Activated CD4-positive, alpha-beta T cell treated with anti-CD3 and anti-CD28 coated beads, Interleukin-2, amount 50 U/mL, for 24 hours (primary cell): ENCODE results near the gene PRG2.
"Not testable (repeated sequence)": the region's sequence is repeated elsewhere in the genome, so short reads cannot be mapped to it uniquely, and the experiment has no call there.

Experiments used
- DNase-seq, 2 donors: peaks; one replicate each; pipeline ENCODE4 v3.0.0-alpha.2; 2020; ENCODE audit warnings: low read depth in 1 of 2, low spot score in 1 of 2

Gene PRG2

GRCh38 chr11:57421066-57421465, 30.6 kb upstream of the PRG2 start:
- DNase-seq = no peak

- no peak for DNase-seq
Observed at GRCh38 chr11:57419146-57419545, 28.7 kb upstream of the PRG2 start.

GRCh38 chr11:57418131-57418530, 27.7 kb upstream of the PRG2 start:
- no peak for DNase-seq

- DNase-seq = no peak
Observed at GRCh38 chr11:57417056-57417455, 26.6 kb upstream of the PRG2 start.

- no peak for DNase-seq
Observed at GRCh38 chr11:57416436-57416835, 26.0 kb upstream of the PRG2 start.

GRCh38 chr11:57414612-57415212, 24.3 kb upstream of the PRG2 start:
- DNase-seq = no peak

- DNase-seq = no peak
Observed at GRCh38 chr11:57413681-57414080, 23.2 kb upstream of the PRG2 start.

GRCh38 chr11:57410287-57410686, 19.8 kb upstream of the PRG2 start:
- no peak for DNase-seq

GRCh38 chr11:57409321-57410100, 19.1 kb upstream of the PRG2 start:
- no peak for DNase-seq

- no peak for DNase-seq
Observed at GRCh38 chr11:57408771-57409170, 18.3 kb upstream of the PRG2 start.

- DNase-seq = no peak
Observed at GRCh38 chr11:57407941-57408475, 17.6 kb upstream of the PRG2 start.

- DNase-seq = no peak
Observed at GRCh38 chr11:57407010-57407920, 16.8 kb upstream of the PRG2 start.

- peak; percentile 35 to 61 for DNase-seq
Observed at GRCh38 chr11:57406337-57406904, 16.0 kb upstream of the PRG2 start.

- no peak for DNase-seq
Observed at GRCh38 chr11:57405271-57405860, 14.9 kb upstream of the PRG2 start.

- DNase-seq = no peak
Observed at GRCh38 chr11:57403802-57404147, 13.3 kb upstream of the PRG2 start.

GRCh38 chr11:57403003-57403801, 12.8 kb upstream of the PRG2 start:
- not testable (repeated sequence) for DNase-seq

GRCh38 chr11:57402188-57403002, 11.9 kb upstream of the PRG2 start:
- no peak for DNase-seq

GRCh38 chr11:57399972-57400578, 9.6 kb upstream of the PRG2 start:
- no peak for DNase-seq

GRCh38 chr11:57399221-57399620, 8.8 kb upstream of the PRG2 start:
- DNase-seq = no peak
